Measurements from ENCODE around the gene HNRNPA2B1.
A peak's percentile ranks its signal among the peaks of the same experiment; 100 is the strongest.

The HNRNPA2B1 gene

GRCh38 chr7:26200444-26201246, at the start of gene HNRNPA2B1:
HNRNPA2B1 (minus strand) TSS chr7:26200746; CDS start chr7:26200577, 169 bp downstream.
- DNase-seq (ENCODE audit: low spot score), result peak; percentile 99

- DNase-seq (ENCODE audit: low spot score), result no peak
Observed at GRCh38 chr7:26250239-26250638, 49.7 kb upstream of the HNRNPA2B1 start.

GRCh38 chr7:26245150-26245549, 44.6 kb upstream of the HNRNPA2B1 start:
- no peak for DNase-seq (ENCODE audit: low spot score)

GRCh38 chr7:26238032-26238431, 37.5 kb upstream of the HNRNPA2B1 start:
- DNase-seq (ENCODE audit: low spot score), result no peak

- DNase-seq (ENCODE audit: low spot score), result no peak
Observed at GRCh38 chr7:26237035-26237807, 36.7 kb upstream of the HNRNPA2B1 start.

- no peak for DNase-seq (ENCODE audit: low spot score)
Observed at GRCh38 chr7:26233902-26234511, 33.5 kb upstream of the HNRNPA2B1 start.

- no peak for DNase-seq (ENCODE audit: low spot score)
Observed at GRCh38 chr7:26227987-26228386, 27.4 kb upstream of the HNRNPA2B1 start.

GRCh38 chr7:26224359-26224758, 23.8 kb upstream of the HNRNPA2B1 start:
- no peak for DNase-seq (ENCODE audit: low spot score)

GRCh38 chr7:26216049-26216448, 15.5 kb upstream of the HNRNPA2B1 start:
- no peak for DNase-seq (ENCODE audit: low spot score)

GRCh38 chr7:26213807-26214515, 13.4 kb upstream of the HNRNPA2B1 start:
- DNase-seq (ENCODE audit: low spot score), result no peak

GRCh38 chr7:26212921-26213718, 12.6 kb upstream of the HNRNPA2B1 start:
- no peak for DNase-seq (ENCODE audit: low spot score)

- DNase-seq (ENCODE audit: low spot score), result no peak
Observed at GRCh38 chr7:26208040-26208439, 7.5 kb upstream of the HNRNPA2B1 start.

GRCh38 chr7:26203016-26203415, 2.5 kb upstream of the HNRNPA2B1 start:
- DNase-seq (ENCODE audit: low spot score), result no peak

- DNase-seq (ENCODE audit: low spot score), result peak; percentile 56
Observed at GRCh38 chr7:26202019-26202990, 1.8 kb upstream of the HNRNPA2B1 start.

GRCh38 chr7:26201247-26202018, 887 bp upstream of the HNRNPA2B1 start, which contains the start of gene CBX3:
CBX3 (plus strand) TSS chr7:26201745; CDS start chr7:26202999, 1,254 bp downstream.
- DNase-seq (ENCODE audit: low spot score), result peak; percentile 85

- no peak for DNase-seq (ENCODE audit: low spot score)
Observed at GRCh38 chr7:26200038-26200443, 505 bp downstream of the HNRNPA2B1 start.

- DNase-seq (ENCODE audit: low spot score), result peak; percentile 81
Observed at GRCh38 chr7:26199301-26200037, 1.1 kb downstream of the HNRNPA2B1 start.

- DNase-seq (ENCODE audit: low spot score), result peak; percentile 48
Observed at GRCh38 chr7:26198781-26199169, 1.8 kb downstream of the HNRNPA2B1 start.
